SK-N-MC (cell line): ENCODE data around the gene SLC5A11.

Experiments
- EZH2 ChIP-seq: fragments of 200-600 bp; sonication (generic); IDR thresholded peaks from one replicate; pipeline ENCODE4 v1.6.1; 2017; ENCODE audit warnings: antibody characterized with exemption
- FOXP2 ChIP-seq: optimal IDR thresholded peaks from 2 replicates; pipeline ENCODE3; 2011; ENCODE audit warnings: mild to moderate bottlenecking, moderate library complexity; ENCODE audit not compliant: insufficient read depth; ENCODE audit errors: extremely low read length, control extremely low read depth
- POLR2AphosphoS5 ChIP-seq: IDR thresholded peaks from 2 replicates; pipeline ENCODE4 v1.6.1; 2012; ENCODE audit warnings: mild to moderate bottlenecking, low read depth, low read length, borderline replicate concordance

- TF ChIP-seq EZH2 (no peak), FOXP2 (no peak), POLR2AphosphoS5 (no peak)
Observed at GRCh38 chr16:24801761-24802302, 43.9 kb upstream of the SLC5A11 start.
